CD8-positive, alpha-beta memory T cell (primary cell): ENCODE measurements around the gene DDX1. TPM values are rescaled to one million over a fixed set of nuclear protein-coding genes. Genes with fewer than 3 reads are reported as not detected.

Experiments used
- CTCF ChIA-PET: fragments of 350-600 bp; sonication (Branson Sonifier 250); formaldehyde crosslinking; loops from one replicate; lab custom pipeline; 2021; ENCODE audit warnings: antibody characterized with exemption; lab: Charles Lee
- POLR2A ChIA-PET: fragments of 350-600 bp; sonication (Branson Sonifier 250); formaldehyde crosslinking; loops from one replicate; lab custom pipeline; 2021; ENCODE audit warnings: antibody characterized with exemption; lab: Charles Lee
- DNase-seq, 5 donors: peaks; one replicate each; pipeline versions ENCODE4 v3.0.0 to v3.0.0-alpha.2; 2020 to 2022; ENCODE audit warnings: mixed read lengths in 1 of 5
- H3K27ac ChIP-seq: one replicate; pipeline ENCODE4 v1.7.0; 2013; ENCODE audit warnings: low read depth, mild to moderate bottlenecking, low read length, moderate library complexity
- H3K27me3 ChIP-seq: 2 replicates; pipeline ENCODE4 v1.7.0; 2013; ENCODE audit warnings: low read length, mild to moderate bottlenecking; ENCODE audit not compliant: insufficient read depth, poor library complexity, severe bottlenecking
- H3K36me3 ChIP-seq: 2 replicates; pipeline ENCODE4 v1.7.0; 2013; ENCODE audit warnings: mild to moderate bottlenecking, low read length, moderate library complexity; ENCODE audit not compliant: insufficient read depth
- H3K4me1 ChIP-seq: 2 replicates; pipeline ENCODE4 v1.7.0; 2013; ENCODE audit warnings: mild to moderate bottlenecking, low read length, moderate library complexity; ENCODE audit not compliant: insufficient read depth
- H3K4me3 ChIP-seq: 2 replicates; pipeline ENCODE4 v1.7.0; 2013; ENCODE audit warnings: mild to moderate bottlenecking, low read length
- H3K9me3 ChIP-seq: 2 replicates; pipeline ENCODE4 v1.7.0; 2013; ENCODE audit warnings: mild to moderate bottlenecking, low read length
- H3K27ac Mint-ChIP-seq, 8 donors: one replicate each; pipeline ENCODE4 v1.8.0; 2020 to 2021; ENCODE audit warnings: mixed read lengths in 8 of 8, mild to moderate bottlenecking in 6 of 8, inconsistent platforms in 3 of 8, moderate library complexity in 3 of 8
- H3K27me3 Mint-ChIP-seq, 2 donors: one replicate each; pipeline ENCODE4 v1.8.0; 2020 to 2021; ENCODE audit warnings: mixed read lengths in 2 of 2, mild to moderate bottlenecking in 1 of 2, moderate library complexity in 1 of 2
- H3K36me3 Mint-ChIP-seq, 3 donors: one replicate each; pipeline ENCODE4 v1.8.0; 2020 to 2021; ENCODE audit warnings: mixed read lengths in 3 of 3, inconsistent platforms in 1 of 3, mild to moderate bottlenecking in 1 of 3
- H3K4me1 Mint-ChIP-seq, 3 donors: one replicate each; pipeline ENCODE4 v1.8.0; 2020 to 2021; ENCODE audit warnings: mixed read lengths in 3 of 3, inconsistent platforms in 1 of 3, mild to moderate bottlenecking in 1 of 3
- H3K4me3 Mint-ChIP-seq, 7 donors: one replicate each; pipeline ENCODE4 v1.8.0; 2020 to 2021; ENCODE audit warnings: mixed read lengths in 7 of 7, mild to moderate bottlenecking in 6 of 7, moderate library complexity in 4 of 7, inconsistent platforms in 2 of 7
- H3K9me3 Mint-ChIP-seq, 5 donors: one replicate each; pipeline ENCODE4 v1.8.0; 2020 to 2022; ENCODE audit warnings: mixed read lengths in 5 of 5, mild to moderate bottlenecking in 3 of 5, moderate library complexity in 2 of 5, inconsistent platforms in 1 of 5
- polyA plus RNA-seq: library from polyadenylated mRNA; unstranded; fragments of 300-500 nt; fragmentation: Illumina TruSeq; gene quantifications from one replicate; pipeline ENCODE4 v1.2.3, GENCODE V29; 2021
- total RNA-seq, 2 experiments: library from RNA; stranded (reverse); gene quantifications; one replicate each; pipeline ENCODE4 v1.2.3, GENCODE V29; 2021

Gene DDX1
- total and polyA plus RNA-seq, 3 experiments from 2014 or later = 54.1 to 137 (median 132) TPM

- no peaks in the 10 kb centered on the region for H3K9me3 ChIP-seq
- Mint-ChIP-seq H3K4me3 (no peak overlapping the region), H3K4me1 (peaks cover 16 to 20% (median 17%) of the 10 kb centered on the region in 3 donors), H3K27me3 (peaks cover 9 to 14% of the 10 kb centered on the region in 2 donors), H3K9me3 (no peaks in the 10 kb centered on the region), H3K27ac (no peak overlapping the region), H3K36me3 (peaks cover 0 to 11% (median 0%) of the 10 kb centered on the region in 3 donors)
- POLR2A ChIA-PET = no interaction called here
- no peaks in the 10 kb centered on the region for H3K36me3 ChIP-seq
- H3K27me3 ChIP-seq = no peaks in the 10 kb centered on the region
- H3K4me3 ChIP-seq = no peak overlapping the region
- H3K27ac ChIP-seq = no peak overlapping the region
- DNase-seq = no peak
- H3K4me1 ChIP-seq = peaks cover 5% of the 10 kb centered on the region
- CTCF ChIA-PET = interaction anchor here (1.7 kb wide), 1 partner anchor 12 kb away, joined by 4 read pairs; no protein-coding TSS in a partner anchor
Measured at GRCh38 chr2:15565392-15565791, 26.3 kb upstream of the DDX1 start.

GRCh38 chr2:15565994-15566671, 25.5 kb upstream of the DDX1 start:
- DNase-seq = no peak
- ChIA-PET CTCF (interaction anchor here (1.7 kb wide), 1 partner anchor 11 kb away, joined by 4 read pairs; no protein-coding TSS in a partner anchor), POLR2A (no interaction called here)
- Mint-ChIP-seq H3K36me3 (peaks cover 0 to 4% (median 0%) of the 10 kb centered on the region in 3 donors), H3K4me1 (peaks cover 11 to 15% (median 14%) of the 10 kb centered on the region in 3 donors), H3K27ac (no peak overlapping the region), H3K4me3 (no peak overlapping the region), H3K27me3 (peaks cover 10 to 14% of the 10 kb centered on the region in 2 donors), H3K9me3 (no peaks in the 10 kb centered on the region)
- H3K27me3 ChIP-seq = no peaks in the 10 kb centered on the region
- H3K27ac ChIP-seq = no peak overlapping the region
- no peaks in the 10 kb centered on the region for H3K36me3 ChIP-seq
- H3K4me1 ChIP-seq = peaks cover 5% of the 10 kb centered on the region
- no peak overlapping the region for H3K4me3 ChIP-seq
- H3K9me3 ChIP-seq = no peaks in the 10 kb centered on the region

DNA sequence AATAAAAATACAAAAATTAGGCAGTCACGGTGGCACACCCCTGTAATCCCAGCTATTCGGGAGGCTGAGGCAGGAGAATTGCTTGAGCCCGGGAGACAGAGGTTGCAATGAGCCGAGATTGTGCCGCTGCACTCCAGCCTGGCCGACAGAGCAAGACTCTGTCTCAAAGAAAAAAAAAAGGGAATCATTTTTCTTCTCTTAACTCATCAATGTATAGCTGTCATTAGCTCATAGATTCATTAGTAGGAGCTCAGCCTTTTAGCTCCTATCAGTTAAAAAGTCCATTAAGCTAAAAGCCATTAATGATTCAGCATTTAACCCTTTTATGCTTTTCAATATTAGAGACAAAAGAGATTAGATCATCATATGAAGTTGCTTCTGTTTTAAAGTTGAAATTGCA, 24.8 kb upstream of the DDX1 start:
- Mint-ChIP-seq H3K36me3 (no peaks in the 10 kb centered on the region), H3K27ac (no peak overlapping the region), H3K4me1 (peaks cover 6 to 8% (median 8%) of the 10 kb centered on the region in 3 donors), H3K9me3 (no peaks in the 10 kb centered on the region), H3K27me3 (peaks cover 10 to 14% of the 10 kb centered on the region in 2 donors), H3K4me3 (no peak overlapping the region)
- Histone ChIP-seq H3K4me1 (peaks cover 5% of the 10 kb centered on the region), H3K4me3 (no peak overlapping the region), H3K36me3 (no peaks in the 10 kb centered on the region), H3K9me3 (no peaks in the 10 kb centered on the region), H3K27ac (no peak overlapping the region), H3K27me3 (no peaks in the 10 kb centered on the region)
- ChIA-PET POLR2A (no interaction called here), CTCF (interaction anchor here (2.5 kb wide), 1 partner anchor 10 kb away, joined by 14 read pairs; no protein-coding TSS in a partner anchor)
- no peak for DNase-seq

GRCh38 chr2:15568874-15569273, 22.8 kb upstream of the DDX1 start:
- H3K9me3 Mint-ChIP-seq = no peaks in the 10 kb centered on the region
- H3K36me3 ChIP-seq = no peaks in the 10 kb centered on the region
- H3K4me1 Mint-ChIP-seq = no peaks in the 10 kb centered on the region
- ChIA-PET POLR2A (no interaction called here), CTCF (interaction anchor here (2.5 kb wide), 1 partner anchor 8 kb away, joined by 14 read pairs; no protein-coding TSS in a partner anchor)
- H3K4me1 ChIP-seq = no peaks in the 10 kb centered on the region
- no peak overlapping the region for H3K27ac Mint-ChIP-seq
- peaks cover 4 to 14% of the 10 kb centered on the region in 2 donors for H3K27me3 Mint-ChIP-seq
- no peaks in the 10 kb centered on the region for H3K9me3 ChIP-seq
- no peaks in the 10 kb centered on the region for H3K27me3 ChIP-seq
- H3K4me3 Mint-ChIP-seq = no peak overlapping the region
- H3K36me3 Mint-ChIP-seq = no peaks in the 10 kb centered on the region
- H3K27ac ChIP-seq = no peak overlapping the region
- H3K4me3 ChIP-seq = no peak overlapping the region
- DNase-seq = no peak

- POLR2A ChIA-PET = no interaction called here
- Histone ChIP-seq H3K9me3 (no peaks in the 10 kb centered on the region), H3K27ac (no peak overlapping the region), H3K36me3 (no peaks in the 10 kb centered on the region), H3K4me1 (no peaks in the 10 kb centered on the region), H3K4me3 (no peak overlapping the region), H3K27me3 (no peaks in the 10 kb centered on the region)
- H3K36me3 Mint-ChIP-seq = no peaks in the 10 kb centered on the region
- no peaks in the 10 kb centered on the region for H3K9me3 Mint-ChIP-seq
- DNase-seq = no peak
- H3K4me3 Mint-ChIP-seq = peak overlapping the region in 1 of 7 donors; percentile 7
- peaks cover 2 to 11% of the 10 kb centered on the region in 2 donors for H3K27me3 Mint-ChIP-seq
- CTCF ChIA-PET = no interaction called here
- no peaks in the 10 kb centered on the region for H3K4me1 Mint-ChIP-seq
- no peak overlapping the region for H3K27ac Mint-ChIP-seq
Measured at GRCh38 chr2:15570104-15570503, 21.6 kb upstream of the DDX1 start.

GRCh38 chr2:15571729-15572128, 19.9 kb upstream of the DDX1 start:
- no peaks in the 10 kb centered on the region for H3K36me3 ChIP-seq
- H3K27ac ChIP-seq = no peak overlapping the region
- Mint-ChIP-seq H3K4me3 (no peak overlapping the region), H3K27ac (no peak overlapping the region), H3K27me3 (peaks cover 2 to 7% of the 10 kb centered on the region in 2 donors), H3K4me1 (no peaks in the 10 kb centered on the region), H3K36me3 (no peaks in the 10 kb centered on the region), H3K9me3 (no peaks in the 10 kb centered on the region)
- H3K27me3 ChIP-seq = no peaks in the 10 kb centered on the region
- no peaks in the 10 kb centered on the region for H3K9me3 ChIP-seq
- ChIA-PET POLR2A (no interaction called here), CTCF (no interaction called here)
- no peaks in the 10 kb centered on the region for H3K4me1 ChIP-seq
- DNase-seq = no peak
- H3K4me3 ChIP-seq = no peak overlapping the region

DNA sequence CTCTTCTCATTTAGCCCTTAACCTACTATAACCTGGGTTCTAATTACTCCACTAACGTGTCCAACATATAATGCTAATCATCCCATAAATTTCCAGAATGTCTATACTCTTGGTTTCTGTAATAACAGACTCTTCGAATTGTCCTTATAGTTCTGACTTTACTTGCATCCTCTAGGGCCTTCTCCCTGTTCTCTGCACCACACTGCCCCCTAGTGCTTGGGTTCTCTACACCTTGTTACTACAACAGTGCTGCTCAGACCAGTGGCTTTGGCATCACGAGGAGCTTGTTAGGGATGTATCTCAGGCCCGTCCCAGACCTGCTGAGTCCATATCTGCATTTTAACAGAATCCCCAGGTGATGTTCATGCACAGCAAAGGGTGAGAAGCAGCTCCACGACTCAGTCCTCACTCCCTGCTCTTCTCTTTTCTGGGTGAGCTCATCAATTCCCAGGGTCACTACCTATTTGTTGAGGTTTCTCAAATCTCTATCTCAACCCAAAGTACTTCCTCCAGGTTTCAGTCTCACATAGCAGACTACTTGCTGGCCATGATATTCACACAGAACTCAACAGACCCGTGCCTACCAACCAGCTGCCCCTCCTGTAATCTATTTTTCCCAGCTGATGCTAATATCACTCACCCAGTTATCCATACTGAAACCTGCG, 14.5 kb upstream of the DDX1 start:
- Mint-ChIP-seq H3K36me3 (no peaks in the 10 kb centered on the region), H3K4me3 (no peak overlapping the region), H3K9me3 (no peaks in the 10 kb centered on the region), H3K27me3 (peaks cover 0 to 6% of the 10 kb centered on the region in 2 donors), H3K27ac (no peak overlapping the region), H3K4me1 (no peaks in the 10 kb centered on the region)
- H3K36me3 ChIP-seq = no peaks in the 10 kb centered on the region
- no peak overlapping the region for H3K4me3 ChIP-seq
- ChIA-PET POLR2A (no interaction called here), CTCF (interaction anchor here (0.6 to 2.7 kb wide), 12 partner anchors 9 to 50 kb away, joined by 3 to 16 read pairs (median 5); partner anchors contain the start of genes DDX1 and NBAS)
- H3K9me3 ChIP-seq = no peaks in the 10 kb centered on the region
- DNase-seq = peak; percentile 64 to 88 (median 76)
- no peak overlapping the region for H3K27ac ChIP-seq
- H3K4me1 ChIP-seq = no peaks in the 10 kb centered on the region
- H3K27me3 ChIP-seq = no peaks in the 10 kb centered on the region

DNA sequence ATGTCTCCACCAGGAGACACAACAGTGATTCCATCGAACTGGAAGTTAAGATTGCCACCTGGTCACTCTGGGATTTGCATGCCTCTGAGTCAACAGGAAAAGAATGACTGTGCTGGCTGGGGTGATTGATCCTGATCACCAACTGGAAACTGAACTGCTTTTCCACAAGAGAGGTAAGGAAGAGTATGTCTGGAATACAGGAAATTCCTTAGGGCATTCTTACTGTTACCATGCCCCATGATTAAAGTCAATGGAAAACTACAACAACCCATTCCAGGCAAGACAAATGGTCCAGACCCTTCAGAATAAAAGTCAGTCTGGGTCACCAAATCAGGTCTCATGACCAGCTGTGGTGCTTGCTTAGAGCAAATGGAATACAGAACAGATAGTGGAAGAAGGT, 12.0 kb upstream of the DDX1 start:
- CTCF ChIA-PET = no interaction called here
- DNase-seq = no peak
- no peaks in the 10 kb centered on the region for H3K36me3 Mint-ChIP-seq
- H3K4me1 Mint-ChIP-seq = no peaks in the 10 kb centered on the region
- no peaks in the 10 kb centered on the region for H3K36me3 ChIP-seq
- no peak overlapping the region for H3K27ac ChIP-seq
- H3K27me3 ChIP-seq = no peaks in the 10 kb centered on the region
- no peak overlapping the region for H3K27ac Mint-ChIP-seq
- no peak overlapping the region for H3K4me3 Mint-ChIP-seq
- H3K27me3 Mint-ChIP-seq = peaks cover 2 to 10% of the 10 kb centered on the region in 2 donors
- H3K9me3 ChIP-seq = no peaks in the 10 kb centered on the region
- no peaks in the 10 kb centered on the region for H3K4me1 ChIP-seq
- no peaks in the 10 kb centered on the region for H3K9me3 Mint-ChIP-seq
- POLR2A ChIA-PET = no interaction called here
- no peak overlapping the region for H3K4me3 ChIP-seq
